Effector CD8-positive, alpha-beta T cell (primary cell): ENCODE results near the gene TRIO.

Source experiments
- DNase-seq: peaks from one replicate; lab custom pipeline; 2025; lab: John Stamatoyannopoulos, UW

Gene TRIO

GRCh38 chr5:14460844-14461398 lies 317.8 kb downstream of the TRIO start:
- DNase-seq: no peak

GRCh38 chr5:14462681-14463080 lies 319.5 kb downstream of the TRIO start:
- no peak for DNase-seq

DNA sequence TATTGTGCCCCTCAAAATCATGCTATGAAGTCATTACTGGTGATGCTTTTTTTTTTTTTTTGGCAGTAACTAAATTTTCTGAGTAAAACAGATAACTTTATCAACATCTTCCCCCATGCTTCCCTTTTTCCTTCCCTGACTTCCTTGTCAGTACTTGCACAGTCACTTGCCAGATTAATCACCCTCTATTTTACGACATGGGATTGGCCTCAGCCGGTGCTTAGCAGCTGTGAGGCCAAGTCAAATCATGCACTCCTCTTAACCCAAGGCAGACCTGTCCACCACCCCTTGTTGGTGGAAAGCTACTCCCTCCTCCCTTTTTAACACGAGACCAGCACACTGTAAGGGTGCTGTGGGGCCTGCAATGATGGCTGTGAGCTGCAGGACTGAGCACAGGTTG lies 320.5 kb downstream of the TRIO start:
- no peak for DNase-seq

DNA sequence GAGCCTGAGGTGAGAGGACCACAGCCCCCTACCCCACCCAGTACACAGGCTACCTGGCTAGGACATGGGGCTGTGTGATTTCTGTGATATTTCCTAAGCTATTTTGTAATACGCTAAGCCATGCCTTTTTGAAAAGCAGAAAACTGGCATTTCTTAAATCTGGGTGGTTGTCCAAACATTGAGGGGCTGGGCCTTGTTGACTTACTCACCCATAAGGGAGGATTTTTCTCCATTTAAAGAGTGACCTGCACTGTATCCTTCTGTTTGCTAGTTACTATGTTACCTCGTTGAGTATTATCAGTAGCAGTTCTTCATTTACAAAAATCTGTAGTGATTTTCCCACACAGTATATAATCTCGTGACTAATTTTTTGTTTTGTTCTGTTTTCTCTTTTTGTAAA lies 321.0 kb downstream of the TRIO start:
- DNase-seq: no peak

GRCh38 chr5:14464671-14465070 lies 321.5 kb downstream of the TRIO start:
- no peak for DNase-seq

DNA sequence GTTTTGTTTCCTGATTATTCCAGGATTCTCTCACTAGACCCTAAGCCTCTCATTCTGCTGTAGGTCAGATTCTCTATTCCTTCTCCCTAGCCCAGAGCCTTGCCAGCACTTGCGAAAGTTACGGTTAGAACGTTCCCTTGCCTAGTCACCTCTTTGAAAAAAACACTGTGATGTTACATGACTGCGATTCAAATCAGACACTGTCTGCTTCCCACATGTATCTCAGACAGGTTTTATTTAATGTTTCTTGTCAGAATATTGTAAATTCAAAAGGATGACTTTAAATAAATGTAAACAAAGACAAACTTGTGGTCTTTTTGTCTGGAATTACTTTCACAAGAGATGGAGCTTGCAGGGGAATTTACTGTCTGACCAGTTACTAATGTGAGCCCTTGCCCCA lies 322.0 kb downstream of the TRIO start:
- DNase-seq: no peak

GRCh38 chr5:14465776-14466175 lies 322.6 kb downstream of the TRIO start:
- DNase-seq: no peak

DNA sequence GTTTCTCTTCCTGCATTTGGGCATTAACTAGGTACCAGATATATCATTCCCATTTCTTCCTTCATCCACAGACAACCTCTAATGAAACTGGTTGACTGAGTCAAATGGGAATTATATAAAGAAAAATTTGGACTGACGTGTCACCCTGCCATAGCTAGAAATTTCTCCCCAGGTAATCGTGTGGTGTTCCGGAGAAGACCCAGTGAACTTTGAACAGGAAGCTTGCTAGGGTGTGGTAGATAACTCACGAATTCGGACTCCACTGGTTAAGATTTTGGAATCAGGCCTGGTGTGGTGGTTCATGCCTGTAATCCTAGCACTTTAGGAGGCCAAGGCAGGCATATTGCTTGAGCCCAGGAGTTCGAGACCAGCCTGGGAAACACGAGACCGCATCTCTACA lies 324.1 kb downstream of the TRIO start:
- no peak for DNase-seq

DNA sequence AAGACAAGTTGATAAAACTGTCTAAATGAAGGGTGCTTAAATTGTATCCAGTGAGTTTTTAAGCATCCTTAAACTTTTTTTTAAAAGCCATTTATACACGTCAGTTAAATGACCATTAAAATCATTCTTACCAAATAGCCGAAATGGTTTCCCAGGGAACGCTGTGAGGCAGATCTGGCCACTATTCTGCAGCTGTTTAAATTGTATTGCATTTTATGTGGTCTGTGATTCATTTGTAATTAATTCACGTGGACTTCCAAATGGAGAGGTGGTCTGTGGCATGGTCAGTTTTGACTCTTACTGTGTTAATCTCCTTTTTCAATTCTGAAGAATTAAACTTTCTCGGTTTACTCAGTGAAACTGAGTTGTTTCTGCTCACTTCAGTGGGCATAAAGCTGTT lies 324.7 kb downstream of the TRIO start:
- no peak for DNase-seq

GRCh38 chr5:14469551-14470377 lies 326.6 kb downstream of the TRIO start:
- DNase-seq: no peak

DNA sequence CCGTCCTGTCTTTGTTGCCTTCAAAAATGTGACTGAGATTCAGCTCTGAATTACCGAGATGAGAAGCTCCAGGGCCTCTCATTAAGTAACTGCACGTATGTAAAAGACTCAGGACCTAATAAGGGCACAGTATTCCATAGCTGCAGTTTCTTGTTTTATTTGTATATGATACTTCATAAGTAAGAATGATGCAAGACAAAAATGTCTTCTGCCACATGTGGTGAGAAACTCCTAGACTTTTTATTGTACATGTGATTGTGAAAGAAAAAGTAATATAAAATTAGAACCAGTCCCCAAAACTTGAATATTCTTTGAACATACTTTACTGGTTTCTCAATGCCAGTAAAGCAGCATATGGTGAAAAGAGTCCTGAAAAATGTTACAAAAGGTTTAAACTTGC lies 328.4 kb downstream of the TRIO start:
- no peak for DNase-seq

DNA sequence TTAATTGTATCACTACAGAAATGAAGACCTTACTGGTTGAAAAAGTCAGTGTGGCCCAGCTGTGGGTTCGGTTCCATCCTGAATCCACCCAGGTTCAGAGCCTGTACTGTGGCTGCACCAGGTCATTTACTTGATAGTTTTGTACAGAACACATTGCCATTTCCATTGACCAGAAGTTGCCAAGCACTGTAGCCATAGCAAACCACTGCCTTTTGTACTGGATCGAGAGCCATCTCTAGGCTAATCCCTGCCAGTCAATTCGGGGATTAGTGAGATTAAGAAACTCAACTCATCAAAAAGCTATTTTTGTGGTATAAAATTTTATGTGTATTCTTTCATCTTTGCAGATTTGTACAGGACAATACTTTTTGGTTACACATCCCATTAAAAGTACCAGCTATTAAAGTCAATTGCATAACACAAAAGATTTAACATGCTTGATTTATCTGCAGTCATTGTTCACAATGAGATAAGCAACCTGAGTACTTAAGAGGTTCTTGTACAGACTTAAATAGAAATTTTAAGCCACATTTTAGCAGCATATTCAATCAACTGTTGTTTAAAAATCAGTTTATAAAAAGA lies 329.9 kb downstream of the TRIO start:
- no peak for DNase-seq

GRCh38 chr5:14475045-14475444 lies 331.9 kb downstream of the TRIO start:
- DNase-seq: no peak

- DNase-seq: no peak
These were observed 333.8 kb downstream of the TRIO start for GRCh38 chr5:14476786-14477435.

DNA sequence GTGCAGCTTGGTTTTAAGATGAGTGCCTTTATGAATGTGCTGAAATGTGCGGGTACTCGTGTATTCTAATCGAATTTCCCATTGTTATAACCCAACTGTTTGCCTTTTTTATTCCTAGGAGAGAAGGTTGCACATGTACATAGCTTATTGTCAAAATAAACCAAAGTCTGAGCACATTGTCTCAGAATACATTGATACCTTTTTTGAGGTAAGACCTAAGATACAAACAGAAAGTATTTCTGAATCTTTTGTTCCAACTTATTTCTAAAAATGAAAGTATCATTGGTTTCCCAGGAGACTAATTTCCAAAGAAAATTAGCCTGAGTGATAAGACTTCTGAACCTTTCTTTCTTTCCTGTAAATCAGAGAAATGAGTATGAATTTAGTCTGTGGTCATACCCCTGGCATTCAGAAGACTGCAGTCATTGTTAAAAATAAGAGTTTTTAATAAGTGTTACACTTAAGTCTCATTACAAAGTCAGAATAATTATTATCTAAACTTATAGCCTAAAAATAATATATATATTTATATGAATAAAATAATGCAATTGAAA lies 336.1 kb downstream of the TRIO start:
- no peak for DNase-seq

DNA sequence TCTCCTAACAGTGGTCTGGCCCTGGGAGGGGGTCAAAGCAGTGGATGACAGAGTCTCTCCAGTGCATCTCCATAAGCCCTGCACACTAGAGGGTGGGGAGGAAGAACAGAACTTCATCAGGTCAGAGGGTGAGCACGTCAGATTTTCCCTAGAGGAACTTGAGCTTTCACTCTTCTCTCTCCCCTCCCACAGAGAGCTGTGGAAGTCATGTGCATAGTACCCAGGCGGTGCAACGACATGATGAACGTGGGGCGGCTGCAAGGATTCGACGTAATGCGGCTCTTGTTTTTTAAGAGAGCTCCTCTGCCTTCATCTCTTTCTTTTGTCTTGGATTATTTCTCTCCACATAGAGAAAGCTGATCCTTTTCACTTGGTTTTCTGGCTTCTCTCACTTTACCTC lies 338.2 kb downstream of the TRIO start:
- DNase-seq: no peak

DNA sequence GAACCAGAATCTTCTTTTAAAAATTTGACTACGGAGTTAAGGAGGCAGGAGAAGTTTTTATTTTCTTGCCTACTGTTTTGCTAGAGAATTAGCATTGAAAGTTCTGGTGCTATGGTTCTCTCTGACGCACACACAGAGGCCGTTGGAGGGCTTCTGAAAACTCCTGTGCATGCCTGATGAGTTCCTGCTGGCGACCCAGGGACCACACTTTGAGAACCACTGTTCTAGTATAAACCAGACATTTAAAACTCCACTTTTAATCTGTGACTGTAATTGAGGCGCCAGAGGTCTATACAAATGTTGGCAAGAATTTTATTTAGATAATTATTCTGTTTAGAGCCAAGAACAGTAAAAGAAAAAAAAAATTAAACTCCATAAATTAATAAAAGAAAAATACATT lies 338.9 kb downstream of the TRIO start:
- no peak for DNase-seq

DNA sequence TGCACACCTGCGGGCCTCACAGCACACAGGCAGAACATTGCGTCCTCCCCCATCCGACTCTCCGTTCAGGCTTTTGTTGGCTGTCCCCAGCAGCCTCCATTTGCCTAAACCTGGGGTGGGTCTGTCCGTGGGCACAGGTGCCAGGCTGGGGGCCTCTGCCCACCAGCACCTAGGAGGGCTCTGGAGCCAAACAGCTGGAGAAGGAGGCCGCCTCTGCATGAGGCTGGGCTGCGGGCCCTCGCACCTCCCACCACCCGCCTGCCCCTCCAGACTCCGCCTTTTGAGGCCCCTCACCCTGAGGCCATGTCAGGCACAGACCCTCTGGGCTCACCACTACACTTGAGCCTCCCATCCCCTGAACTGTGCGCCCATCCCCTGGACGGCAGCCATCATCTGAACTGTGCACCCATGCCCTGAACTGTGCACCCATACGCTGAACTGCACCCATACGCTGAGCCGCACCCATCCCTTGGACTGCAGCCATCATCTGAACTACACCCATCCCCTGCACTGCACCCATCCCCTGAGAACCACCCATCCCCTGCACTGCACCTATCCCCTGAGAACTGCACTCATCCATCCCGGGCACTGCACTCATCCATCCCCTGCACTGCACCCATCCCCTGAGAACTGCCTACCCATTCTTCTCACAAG lies 340.5 kb downstream of the TRIO start:
- no peak for DNase-seq

- no peak for DNase-seq
These were observed 343.3 kb downstream of the TRIO start for GRCh38 chr5:14486486-14486885.

- no peak for DNase-seq
These were observed 344.1 kb downstream of the TRIO start for GRCh38 chr5:14486996-14487896.
